HG03575 (cell line): Measurements from ENCODE around the gene PLBD1.

Source experiments
- ATAC-seq: cut with Tn5 transposase; IDR thresholded peaks from one replicate; pipeline ENCODE4 v1.9.1; 2021; ENCODE audit not compliant: unreplicated experiment, insufficient number of reproducible peaks, low FRiP score; ENCODE audit errors: extremely low read depth

The PLBD1 gene

DNA sequence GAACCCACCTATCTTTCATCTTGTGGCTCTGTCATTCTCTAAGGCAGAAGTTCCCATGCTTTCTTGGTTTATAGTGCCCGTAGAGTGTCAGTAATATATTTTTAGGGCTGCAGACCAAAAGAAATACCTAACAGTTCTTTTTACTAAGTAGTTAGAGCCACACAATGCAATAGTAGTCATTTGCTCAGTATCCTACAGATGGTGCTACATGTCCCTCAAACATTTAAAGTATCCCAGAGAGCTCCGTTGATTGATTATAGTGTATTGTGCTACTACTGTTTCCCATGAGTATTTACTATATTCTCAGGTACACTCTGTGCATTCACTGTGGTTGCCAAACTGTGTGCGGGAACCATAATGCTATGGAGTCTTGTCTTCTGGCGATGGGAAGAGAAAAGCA lies 4.7 kb upstream of the PLBD1 start:
- no peak for ATAC-seq

DNA sequence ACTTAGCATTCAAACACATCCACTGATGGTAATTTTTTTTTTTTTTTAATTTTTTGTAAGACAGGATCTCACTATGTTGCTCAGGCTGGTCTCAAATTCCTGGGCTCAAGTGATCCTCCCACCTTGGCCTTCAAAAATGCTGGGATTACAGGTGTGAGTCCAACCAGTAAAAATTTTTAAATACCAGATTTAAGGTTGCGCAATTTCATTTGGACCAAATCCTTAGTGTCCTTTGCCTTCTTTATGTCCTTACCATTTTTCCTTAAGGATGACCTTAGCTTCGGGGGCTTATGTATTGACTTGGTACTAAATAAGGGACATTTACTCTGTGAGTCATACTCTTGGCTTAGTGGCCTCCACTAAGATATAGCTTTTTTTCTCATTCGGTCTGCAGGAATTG lies 4.1 kb upstream of the PLBD1 start:
- ATAC-seq, result no peak

DNA sequence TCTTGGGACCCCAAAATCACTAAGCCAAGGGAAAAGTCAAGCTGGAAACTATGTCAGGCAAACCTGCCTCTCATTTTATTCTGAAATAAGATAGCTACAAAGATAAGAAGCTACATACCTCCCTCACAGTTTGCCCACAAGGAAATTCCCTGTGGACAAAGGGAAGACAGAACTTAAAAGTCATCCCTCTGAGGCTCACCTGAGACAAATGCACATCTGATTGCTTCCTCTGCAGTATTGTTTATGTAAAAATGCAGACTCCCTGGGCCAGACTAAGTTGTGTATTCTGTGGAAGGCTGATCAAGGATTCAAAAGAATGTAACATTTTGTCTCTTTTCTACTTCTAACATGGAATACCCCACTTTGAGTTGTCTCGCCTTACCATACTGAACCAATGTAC lies 2.5 kb upstream of the PLBD1 start:
- ATAC-seq, result no peak

DNA sequence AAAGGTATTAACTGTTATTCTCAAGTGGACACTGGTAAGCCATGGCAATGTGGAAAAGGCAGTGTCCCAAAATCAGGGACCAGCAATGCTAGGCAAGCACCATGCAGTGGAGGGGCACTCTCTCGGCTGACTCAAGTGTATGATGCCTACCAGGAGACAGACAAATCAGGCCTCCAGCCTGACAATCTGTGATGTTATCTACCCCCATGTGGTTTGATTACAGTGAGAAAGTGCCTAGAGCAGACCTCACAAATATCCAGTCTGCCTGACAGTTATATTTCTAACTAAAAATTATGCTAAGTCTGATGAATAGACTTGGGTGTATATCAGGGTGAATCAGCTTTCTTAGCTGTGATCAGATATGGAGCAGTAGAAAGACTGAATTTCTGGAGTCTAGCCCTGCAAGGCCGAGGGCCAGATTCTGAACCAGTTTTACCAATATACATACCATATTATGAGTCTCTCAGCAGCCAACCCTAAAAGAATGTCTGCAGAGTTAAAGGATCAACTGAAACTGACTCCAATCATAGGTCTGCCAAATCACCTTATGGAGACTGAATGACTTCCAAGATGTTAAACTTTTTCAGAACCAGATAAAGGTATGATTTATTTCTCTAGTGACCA lies 3.2 kb downstream of the PLBD1 start:
- no peak for ATAC-seq

DNA sequence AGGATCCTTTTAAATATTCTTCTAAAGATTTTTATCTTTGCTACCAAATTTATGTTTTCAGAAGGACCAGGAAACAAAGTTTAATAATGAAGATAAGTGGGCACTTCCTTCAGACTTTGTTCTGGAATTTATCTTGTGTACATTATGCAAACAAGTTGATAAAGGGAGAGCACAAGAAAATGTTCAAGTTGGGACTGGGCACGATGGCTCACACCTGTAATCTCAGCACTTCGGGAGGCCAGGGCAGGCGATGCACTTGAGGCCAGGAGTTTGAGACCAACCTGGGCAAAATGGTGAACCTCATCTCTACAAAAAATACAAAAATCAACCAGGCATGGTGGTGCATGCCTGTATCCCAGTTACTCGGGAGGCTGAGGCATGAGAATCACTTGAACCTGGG lies 4.6 kb downstream of the PLBD1 start:
- no peak for ATAC-seq

DNA sequence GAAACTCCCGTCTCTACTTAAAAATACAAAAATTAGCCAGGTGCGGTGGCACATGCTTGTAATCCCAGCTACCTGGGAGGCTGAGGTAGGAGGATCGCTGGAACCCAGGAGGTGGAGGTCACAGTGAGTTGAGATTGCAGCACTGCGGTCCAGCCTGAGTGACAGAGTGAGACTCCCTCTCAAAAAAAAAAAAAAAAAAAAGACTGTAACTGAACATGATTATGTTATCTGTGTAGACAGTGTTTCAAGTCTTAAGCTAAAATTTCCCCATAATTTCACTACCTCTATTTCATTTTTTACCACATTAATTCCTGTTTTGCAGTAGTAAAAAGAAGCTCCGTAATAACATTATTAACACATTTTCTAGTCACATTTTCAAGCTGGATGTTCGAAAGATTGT lies 5.4 kb downstream of the PLBD1 start:
- no peak for ATAC-seq

DNA sequence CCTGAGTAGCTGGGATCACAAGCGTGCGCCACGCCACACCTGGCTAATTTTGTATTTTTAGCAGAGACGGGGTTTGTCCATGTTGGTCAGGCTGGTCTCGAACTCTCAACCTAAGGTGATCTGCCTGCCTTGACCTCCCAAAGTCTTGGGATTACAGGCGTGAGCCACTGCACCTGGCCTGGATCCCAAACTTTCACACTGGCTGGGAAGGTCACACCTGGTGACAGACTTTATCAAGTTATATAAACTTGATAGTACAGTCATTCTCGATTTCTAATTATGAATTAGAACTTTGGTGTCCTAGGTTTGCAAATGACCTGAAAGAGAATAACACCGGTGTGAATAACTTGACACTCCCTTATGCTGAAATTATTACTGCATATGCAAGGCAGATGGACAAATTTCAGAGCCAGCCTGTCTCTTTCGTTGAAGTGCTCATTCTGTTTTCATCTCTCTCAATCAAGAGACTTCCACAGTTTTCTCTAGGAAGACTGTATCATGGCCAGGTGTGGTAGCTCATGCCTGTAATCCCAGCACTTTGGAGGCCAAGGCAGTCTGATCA lies 5.9 kb downstream of the PLBD1 start:
- no peak for ATAC-seq

DNA sequence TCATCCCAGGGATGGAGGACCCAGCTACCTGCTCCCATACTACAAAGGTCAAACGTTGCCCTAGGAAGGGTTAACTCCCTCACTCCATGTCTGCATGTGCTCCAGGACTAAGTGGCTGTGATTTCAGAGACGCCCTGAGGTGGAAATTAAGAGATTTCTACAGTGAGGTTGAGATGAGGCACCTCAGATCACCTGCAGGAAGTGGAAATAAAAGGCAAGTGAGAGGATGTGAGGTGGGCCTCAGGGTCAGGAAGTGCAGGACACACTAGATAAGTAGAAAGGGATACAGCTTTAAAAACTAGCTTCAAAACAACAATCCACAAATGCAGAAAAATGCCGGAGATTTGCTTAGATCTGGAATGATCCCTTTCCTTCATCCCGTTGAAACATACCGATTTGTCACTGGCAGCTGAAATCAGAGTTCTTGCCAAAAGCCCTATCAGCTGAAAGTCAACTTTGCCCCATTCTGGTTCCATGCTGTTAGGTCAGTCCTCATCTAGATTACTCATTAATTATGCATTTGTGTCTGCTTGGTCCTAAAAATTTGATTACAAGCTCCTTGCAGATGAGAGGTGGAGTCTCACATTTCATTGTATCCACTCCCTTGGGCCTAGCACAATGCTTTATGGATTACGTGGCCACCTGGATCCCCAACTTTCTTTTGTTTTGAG lies 6.6 kb downstream of the PLBD1 start:
- ATAC-seq, result no peak

DNA sequence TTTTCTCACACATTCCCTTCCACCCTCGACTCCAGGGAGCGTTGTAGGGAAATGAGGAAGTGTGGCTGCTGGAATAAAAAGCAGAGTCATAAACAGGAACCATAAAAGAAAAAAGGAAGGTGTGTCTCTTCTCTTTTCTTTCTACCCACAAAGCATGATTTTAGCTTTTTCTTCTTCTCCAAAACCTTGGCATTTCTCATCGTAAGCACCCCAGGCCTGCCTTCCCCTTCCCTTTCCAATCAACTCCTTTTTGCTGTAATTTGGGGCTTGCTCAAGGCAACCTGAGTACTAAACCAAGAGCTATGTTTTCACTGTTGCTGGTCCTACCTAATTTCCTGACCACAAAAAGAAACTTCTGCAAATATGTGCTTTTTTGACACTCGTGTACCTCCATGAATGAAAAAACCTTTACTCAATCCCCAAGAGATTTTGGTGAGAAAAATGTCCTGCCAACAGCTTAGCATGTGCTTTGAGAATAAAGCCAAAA lies 9.2 kb downstream of the PLBD1 start:
- no peak for ATAC-seq

DNA sequence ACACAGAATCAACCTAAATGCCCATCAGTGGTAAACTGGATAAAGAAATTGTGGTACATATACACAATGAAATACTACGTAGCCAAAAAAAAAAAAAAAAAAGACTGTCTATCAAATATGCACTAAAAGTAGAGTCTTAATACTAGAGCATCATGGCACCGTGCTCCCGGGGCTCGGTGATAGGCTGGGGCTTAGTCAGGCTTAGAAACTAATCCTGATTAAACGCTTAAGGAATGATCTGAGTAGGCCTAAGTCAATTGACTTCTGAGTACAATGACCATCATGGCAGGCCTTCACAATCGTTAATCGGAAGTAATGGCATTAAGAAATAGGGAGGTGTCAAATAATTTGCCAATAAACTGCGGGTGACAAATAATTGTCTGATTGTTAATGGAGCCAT lies 9.7 kb downstream of the PLBD1 start:
- no peak for ATAC-seq

DNA sequence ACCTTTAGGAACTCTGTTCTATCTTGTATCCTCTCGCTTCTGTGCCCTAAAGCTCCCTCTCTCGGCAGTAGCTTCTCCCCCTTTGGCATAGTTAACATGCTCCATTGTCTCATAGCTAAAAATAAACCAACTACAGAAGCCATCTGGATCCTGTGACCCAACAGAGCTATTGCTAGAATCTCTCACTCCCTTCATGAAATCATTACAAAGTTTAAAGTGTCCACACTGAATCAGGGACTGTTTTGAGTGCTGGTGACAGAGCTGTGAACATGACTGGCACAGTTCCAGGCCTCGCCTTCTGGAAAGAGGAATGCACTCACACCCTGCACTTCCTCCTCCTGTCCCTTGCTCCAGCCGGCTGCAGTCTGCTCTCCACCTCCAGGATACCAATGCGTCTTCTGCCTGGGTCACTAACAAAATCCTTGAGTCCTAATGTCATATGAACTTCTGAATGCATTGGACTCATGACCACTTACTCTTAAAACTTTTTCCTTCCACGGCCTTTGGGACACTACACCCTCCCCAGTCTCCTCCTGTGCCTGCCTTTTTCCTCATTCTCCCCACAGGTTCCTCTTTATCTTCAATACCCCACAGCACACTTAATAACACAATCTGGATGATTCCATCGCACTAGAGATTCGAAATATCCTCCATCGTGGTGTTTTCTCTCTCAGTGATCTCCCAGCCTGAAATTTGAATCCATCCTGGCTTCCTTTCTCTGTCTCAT lies 13.2 kb downstream of the PLBD1 start:
- no peak for ATAC-seq

DNA sequence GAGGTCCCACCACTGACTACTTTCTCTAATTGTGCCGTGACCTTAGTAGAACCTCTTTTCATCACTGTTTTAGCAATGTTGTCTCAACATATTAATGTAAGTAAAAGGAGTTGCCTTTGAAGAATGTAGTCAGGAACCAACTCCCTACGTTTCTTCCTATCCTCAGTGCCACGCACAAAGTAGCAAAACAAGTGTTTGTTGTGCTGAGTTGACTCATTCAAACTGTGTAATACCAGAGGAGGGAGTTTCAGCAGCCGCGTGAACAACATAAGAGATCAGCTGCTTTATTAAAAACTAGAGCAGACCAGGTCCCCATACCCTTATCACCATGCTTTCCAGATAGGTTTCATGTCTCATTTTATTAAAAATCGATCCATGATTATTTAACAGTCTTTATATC lies 19.1 kb downstream of the PLBD1 start:
- no peak for ATAC-seq

DNA sequence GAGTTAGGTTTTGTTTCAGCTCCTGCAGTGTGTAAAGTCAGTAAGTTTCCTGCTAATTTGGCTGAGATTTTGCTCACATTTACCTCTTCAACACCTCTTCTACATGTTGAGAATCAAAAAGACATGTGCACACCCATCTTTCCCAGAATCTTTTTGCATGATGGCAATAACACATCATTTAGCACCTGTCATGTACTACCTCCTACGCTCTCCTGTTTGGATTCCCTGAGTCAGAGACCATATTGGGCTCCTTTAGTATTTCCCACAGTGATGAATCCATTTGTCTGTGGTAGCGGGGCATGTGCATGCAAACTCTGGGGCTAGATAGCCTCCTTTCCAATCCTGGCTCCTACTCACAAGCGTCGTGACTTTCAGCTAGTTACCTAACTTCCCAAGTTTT lies 20.1 kb downstream of the PLBD1 start:
- no peak for ATAC-seq

DNA sequence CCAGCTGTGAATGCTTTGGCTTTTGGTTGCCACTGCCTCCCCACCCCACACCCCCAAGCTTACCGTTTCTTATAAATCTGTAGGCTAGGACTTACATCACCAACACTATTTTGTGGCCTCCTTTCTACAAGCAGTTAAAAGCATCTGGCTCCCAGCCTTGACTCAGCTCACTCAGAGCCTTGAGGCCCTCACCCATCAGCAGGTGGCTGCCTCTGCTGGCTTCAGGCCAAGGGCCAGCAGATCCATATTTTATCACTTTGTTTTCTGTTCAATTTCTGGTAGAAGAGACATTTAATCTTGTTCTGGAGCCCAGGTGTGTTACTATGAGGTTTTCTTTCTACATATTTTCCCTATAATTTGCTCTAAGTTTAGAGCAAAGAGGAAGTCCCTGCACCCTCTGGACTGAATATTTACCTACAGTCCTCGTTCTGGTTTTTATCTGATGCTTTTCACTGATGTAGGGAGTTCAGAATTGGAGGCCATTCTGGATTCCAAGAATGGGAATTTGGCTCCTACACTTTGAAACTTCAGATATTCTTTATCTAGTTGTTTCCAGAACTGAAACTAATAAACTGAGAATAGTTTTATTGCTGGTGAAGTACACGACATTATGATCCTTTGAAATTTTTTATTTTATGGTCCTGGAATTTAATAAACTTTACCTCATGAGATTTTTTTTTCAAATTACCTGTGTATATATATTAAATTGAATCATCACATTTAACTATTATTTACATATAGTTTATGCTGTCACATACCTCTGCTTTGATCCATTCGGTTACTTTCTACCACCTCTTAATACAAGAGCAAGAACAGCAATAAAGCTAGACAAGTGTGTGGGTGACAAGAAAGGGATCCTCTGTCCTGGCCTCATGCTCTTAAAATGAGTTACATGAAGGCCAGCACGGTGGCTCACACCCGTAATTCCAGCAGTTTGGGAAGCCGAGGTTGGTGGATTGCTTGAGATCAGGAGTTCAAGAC lies 22.2 kb downstream of the PLBD1 start:
- ATAC-seq, result no peak

DNA sequence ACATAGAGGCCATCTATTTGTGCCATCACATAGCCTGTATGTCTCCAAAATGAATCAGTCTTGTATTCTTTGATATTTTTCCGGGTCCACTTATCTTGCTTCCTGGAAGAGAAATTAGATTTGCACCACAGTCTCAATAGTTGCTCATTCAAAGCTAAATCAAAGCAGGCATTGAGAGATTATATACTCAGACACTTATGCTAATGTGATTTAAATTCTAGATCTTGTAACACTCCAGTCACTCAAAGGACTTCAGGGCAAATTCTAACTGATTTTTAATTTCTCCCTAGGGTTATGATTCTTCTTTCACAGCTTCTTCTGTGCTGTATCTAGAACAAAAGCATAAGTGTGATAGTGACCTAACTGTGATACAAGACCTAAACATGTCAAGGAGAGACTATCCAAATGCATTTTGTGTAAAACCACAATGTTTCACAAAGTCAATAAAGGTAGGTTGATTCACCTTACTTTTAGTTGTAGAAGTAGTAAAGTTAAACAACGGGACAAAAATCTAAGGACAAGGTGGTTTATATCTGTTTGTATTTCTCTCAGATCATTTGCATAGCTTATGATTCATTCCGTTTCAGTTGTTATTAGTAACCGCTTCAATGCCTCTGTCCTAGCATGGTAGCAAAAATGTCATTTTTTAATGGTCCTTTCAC lies 26.8 kb downstream of the PLBD1 start:
- no peak for ATAC-seq

DNA sequence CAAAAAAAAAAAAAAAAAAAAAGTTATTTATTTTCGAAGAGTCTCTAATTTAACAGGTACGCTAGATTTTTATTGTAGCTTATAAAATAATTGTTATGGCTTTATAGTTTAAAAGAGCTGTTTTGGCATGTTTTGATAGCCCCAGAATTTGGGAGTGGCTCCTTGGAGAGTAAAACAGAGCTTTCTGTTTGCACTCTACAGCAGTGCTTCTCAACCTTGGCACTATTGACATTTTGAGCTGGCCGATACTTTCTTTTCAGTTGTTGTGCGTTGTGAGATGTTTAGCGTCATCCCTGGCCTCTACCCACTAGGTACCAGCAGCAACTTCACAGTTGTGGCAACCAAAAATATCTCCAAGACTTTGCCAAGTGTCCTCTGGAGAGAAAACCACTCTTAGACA lies 30.6 kb downstream of the PLBD1 start:
- ATAC-seq, result no peak

DNA sequence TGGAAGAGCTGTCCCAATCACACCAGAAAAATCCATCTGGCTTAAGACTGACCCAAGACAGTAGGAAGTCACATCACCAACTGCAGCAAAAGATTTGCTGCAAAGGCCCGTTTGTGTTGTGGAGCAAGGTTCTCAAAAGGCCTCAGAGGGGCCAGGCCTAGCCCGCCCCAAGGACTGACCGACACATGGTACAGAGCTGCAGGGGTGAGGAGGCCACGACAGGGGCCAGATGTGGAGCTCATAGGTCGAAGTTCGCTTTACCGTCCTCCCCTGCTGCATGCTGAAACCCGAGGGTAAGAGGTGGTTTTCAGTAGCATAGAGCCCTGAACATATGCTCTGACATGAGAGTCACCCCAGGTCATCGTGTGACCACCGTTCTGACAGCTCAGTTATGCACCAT lies 35.5 kb downstream of the PLBD1 start:
- no peak for ATAC-seq

DNA sequence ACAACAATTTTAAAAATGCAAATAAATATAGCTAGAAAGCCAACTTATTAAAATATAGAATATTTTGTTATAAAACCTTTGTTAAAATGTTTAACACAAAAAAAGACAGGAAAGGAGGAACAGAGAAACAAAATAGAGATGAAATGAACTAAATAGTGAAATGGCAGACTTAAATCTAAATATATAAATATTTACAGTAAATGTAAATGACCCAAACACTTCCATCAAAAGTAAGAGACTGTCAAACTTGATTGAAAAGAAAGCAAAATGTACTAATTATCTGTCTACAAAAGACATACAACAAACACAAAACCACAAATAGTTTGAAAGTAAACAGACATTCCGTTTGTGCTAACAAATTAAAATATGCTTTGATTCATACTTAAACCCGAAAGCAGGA lies 41.7 kb downstream of the PLBD1 start:
- no peak for ATAC-seq
